NCI-H82 treated with DMSO at 0.1 percent for 48 hours (cell line): Measurements from ENCODE around the gene ZER1.
"Not testable (repeated sequence)": the region's sequence is repeated elsewhere in the genome, so short reads cannot be mapped to it uniquely, and the experiment has no call there.

ENCODE experiments used
- DNase-seq: peaks from one replicate; lab custom pipeline; 2025; ENCODE audit not compliant: unreplicated experiment; lab: John Stamatoyannopoulos, UW

ZER1 gene

GRCh38 chr9:128716581-128717254, 55.0 kb downstream of the ZER1 start:
- no peak for DNase-seq

- no peak for DNase-seq
These were observed 56.3 kb downstream of the ZER1 start for GRCh38 chr9:128715436-128715750.

GRCh38 chr9:128714586-128715435, 56.9 kb downstream of the ZER1 start:
- DNase-seq, result no peak

- no peak for DNase-seq
These were observed 57.7 kb downstream of the ZER1 start for GRCh38 chr9:128713941-128714573.

- no peak for DNase-seq
These were observed 58.3 kb downstream of the ZER1 start for GRCh38 chr9:128713411-128713780.

- no peak for DNase-seq
These were observed 59.0 kb downstream of the ZER1 start for GRCh38 chr9:128712451-128713410.

GRCh38 chr9:128707446-128707845, 64.3 kb downstream of the ZER1 start:
- no peak for DNase-seq

GRCh38 chr9:128706671-128707381, 64.9 kb downstream of the ZER1 start:
- no peak for DNase-seq

GRCh38 chr9:128706045-128706444, 65.7 kb downstream of the ZER1 start:
- DNase-seq, result no peak

GRCh38 chr9:128705051-128705965, 66.4 kb downstream of the ZER1 start:
- DNase-seq, result no peak

GRCh38 chr9:128704356-128704670, 67.4 kb downstream of the ZER1 start:
- no peak for DNase-seq

- DNase-seq, result no peak
These were observed 67.9 kb downstream of the ZER1 start for GRCh38 chr9:128703616-128704355.

- DNase-seq, result no peak
These were observed 68.6 kb downstream of the ZER1 start for GRCh38 chr9:128702949-128703615.

- DNase-seq, result no peak
These were observed 69.2 kb downstream of the ZER1 start, which contains the start of gene PKN3 for GRCh38 chr9:128702445-128702948. Gene PKN3, plus strand, starts transcription at chr9:128702503. Its CDS starts 413 bp downstream, at chr9:128702916.

GRCh38 chr9:128701227-128701854, 70.4 kb downstream of the ZER1 start:
- DNase-seq, result no peak

GRCh38 chr9:128699096-128699795, 72.5 kb downstream of the ZER1 start:
- DNase-seq, result not testable (repeated sequence)
